SKM-1 treated with dmso at 0.1 percent for 144 hours (cell line): ENCODE results near the gene BABAM1.
A peak's percentile ranks its signal among the peaks of the same experiment; 100 is the strongest.
"Not testable (repeated sequence)": the region's sequence is repeated elsewhere in the genome, so short reads cannot be mapped to it uniquely, and the experiment has no call there.

Source experiments
- DNase-seq: peaks from one replicate; lab custom pipeline; 2025; ENCODE audit not compliant: unreplicated experiment; lab: John Stamatoyannopoulos, UW

BABAM1 gene

DNA sequence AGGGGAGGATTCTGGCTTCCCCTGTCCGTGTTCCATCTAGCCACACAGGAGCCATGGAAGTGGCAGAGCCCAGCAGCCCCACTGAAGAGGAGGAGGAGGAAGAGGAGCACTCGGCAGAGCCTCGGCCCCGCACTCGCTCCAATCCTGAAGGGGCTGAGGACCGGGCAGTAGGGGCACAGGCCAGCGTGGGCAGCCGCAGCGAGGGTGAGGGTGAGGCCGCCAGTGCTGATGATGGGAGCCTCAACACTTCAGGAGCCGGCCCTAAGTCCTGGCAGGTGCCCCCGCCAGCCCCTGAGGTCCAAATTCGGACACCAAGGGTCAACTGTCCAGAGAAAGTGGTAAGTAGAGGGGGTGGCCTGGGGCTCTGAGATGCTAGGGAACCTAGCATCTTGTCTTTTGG is 1.5 kb downstream of the BABAM1 start:
- DNase-seq, result no peak

- DNase-seq, result not testable (repeated sequence)
Observed at GRCh38 chr19:17274892-17275291, 7.6 kb downstream of the BABAM1 start.

DNA sequence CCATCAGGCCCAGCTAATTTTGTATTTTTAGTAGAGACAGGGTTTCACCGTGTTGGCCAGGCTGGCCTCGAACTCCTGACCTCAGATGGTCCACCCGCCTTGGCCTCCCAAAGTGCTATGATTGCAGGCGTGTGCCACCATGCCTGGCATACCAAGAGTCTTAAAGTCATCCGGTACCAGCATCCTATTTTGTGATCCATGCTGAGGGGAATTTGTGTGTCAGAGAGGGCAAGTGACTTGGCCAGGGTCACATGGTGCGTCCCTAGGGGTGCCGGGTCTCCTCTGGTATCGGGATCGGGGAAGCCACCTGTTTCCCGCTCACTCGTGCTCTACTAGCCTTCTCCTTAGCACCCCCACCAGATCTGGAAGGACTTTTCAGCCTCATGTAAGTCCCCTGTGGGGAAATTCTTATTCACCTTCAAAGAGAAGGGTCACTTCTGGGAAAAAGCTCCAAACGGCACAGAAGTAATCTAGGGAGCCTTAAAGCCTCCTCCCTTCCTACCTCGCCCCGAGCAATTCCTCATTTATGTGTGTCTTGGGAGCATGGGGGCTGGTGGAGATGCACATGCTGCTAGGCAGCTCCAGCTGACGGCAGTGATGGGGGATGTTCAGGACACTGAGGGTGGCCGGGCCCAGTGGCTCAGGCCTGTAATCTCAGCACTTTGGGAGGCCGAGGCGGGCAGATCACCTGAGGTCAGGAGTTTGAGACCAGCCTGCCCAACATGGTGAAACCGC is 8.4 kb downstream of the BABAM1 start:
- DNase-seq, result no peak

DNA sequence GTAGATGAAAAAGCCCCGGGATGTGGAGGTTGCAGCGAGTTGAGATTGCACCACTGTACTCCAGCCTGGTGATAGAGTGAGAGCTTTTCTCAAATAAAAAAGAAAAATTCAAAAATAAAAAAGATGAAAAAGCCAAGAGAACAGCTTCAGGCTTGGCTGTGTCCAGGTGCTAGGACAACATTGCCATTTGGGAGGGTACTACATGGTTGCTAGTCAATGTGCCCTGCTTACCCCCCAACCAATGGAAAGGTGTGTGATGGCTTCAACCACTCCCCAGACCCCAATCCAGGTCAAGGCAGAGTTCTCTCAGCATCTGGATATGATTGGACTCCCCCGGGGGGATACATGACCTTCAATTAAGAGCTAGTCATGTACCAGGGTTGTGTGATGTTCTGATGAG is 12.2 kb downstream of the BABAM1 start:
- DNase-seq, result no peak

DNA sequence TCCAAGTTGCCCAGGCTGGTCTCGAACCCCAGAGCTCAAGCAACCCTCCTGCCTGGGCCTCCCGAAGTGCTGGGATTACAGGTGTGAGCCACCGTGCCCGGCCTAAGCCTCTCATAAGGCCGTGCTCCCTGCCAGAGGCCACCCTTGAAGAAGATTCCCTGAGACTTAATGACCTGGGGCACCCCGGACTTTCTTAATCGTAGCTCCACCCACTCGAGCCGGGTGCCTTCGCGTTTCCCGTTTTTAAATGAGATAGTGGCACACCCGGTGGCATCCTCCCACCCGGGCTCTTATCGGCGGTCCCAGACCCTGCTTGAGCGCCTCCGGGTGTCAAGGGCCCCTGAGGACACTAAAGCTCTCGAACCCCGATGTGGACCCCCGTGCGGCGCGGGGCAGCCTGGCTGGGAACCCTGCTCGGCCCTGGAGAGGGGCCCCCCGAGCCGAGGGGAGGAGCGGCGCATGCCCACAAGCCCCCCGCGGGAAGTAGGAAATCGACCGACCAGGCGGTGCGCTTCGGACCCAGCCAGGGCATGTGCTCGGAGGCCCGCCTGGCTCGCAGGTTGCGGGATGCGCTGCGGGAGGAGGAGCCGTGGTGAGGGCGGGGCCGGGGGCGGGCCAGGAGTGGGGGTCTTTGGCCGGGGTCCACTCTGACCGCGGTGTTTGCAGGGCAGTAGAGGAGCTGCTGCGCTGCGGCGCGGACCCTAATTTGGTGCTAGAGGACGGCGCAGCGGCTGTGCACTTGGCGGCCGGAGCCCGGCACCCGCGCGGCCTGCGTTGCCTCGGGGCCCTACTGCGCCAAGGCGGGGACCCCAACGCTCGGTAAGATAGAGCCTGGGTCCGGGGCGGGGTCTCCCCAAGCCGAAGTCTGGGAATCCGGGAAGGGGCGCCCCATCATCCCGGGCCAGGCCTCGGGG is 14.4 kb downstream of the BABAM1 start, which contains the start of gene ANKLE1:
ANKLE1 (plus strand) TSS at position 511 of the 914 bp plus-strand sequence; CDS start at position 531, 20 bp downstream.
- DNase-seq, result peak; percentile 76

DNA sequence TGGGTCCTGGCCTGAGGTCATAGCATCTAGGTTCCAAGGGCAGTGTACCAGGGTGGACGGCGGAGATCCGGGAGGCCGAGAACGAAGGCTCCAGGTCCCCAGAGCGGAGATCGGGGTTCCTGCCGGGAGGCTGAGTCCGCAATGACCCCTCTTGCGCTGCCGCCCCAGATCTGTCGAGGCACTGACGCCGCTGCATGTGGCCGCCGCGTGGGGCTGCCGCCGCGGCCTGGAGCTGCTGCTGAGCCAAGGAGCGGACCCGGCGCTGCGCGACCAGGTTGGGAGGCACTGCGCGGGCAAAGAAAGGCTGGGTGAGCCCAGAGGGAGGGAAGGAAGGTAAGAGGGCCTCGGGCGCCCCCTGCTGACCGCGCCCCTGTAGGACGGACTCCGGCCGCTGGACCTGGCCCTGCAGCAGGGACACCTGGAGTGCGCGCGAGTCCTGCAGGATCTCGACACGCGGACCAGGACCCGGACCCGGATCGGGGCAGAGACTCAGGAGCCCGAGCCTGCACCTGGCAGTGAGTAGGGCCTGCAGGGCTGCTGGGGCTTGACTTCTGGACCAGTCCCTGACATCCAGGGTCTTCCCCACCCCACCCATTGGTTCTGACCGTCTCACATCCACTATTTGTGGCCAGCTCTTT is 15.4 kb downstream of the BABAM1 start:
- DNase-seq, result peak; percentile 84

GRCh38 chr19:17283504-17283996 is 16.3 kb downstream of the BABAM1 start:
- no peak for DNase-seq

GRCh38 chr19:17285415-17286135 is 18.3 kb downstream of the BABAM1 start:
- DNase-seq, result no peak

DNA sequence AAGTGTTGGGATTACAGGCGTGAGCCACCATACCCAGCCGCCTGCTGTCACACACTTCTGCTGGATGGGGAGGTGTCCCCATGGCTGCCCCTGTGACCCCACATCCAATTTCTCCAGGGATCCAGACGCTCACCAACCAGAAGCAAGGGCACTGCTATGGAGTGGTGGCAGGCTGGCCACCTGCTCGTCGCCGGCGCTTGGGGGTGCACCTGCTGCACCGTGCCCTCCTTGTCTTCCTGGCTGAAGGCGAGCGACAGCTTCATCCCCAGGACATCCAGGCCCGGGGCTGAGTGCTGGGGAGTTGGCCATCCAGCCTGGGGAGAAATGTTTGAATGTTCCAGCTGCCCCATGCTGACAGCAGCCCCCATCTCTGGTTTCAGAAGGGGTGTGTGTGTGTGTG is 19.0 kb downstream of the BABAM1 start:
- DNase-seq, result no peak

DNA sequence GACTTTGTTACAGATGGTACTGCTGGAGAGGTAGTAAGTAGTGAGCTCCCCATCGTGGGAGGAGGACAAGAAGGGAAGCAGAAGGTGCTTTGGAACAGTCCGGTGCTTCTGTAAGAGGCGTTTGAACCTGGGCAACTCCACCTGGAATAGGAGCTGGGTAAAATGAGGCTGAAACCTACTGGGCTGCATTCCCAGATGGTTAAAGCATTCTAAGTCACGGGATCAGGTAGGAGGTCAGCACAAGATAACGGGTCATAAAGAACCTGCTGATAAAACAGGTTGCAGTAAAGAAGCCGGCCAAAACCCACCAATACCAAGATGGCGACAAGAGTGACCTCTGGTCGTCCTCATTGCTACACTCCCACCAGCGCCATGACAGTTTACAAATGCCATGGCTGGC is 19.5 kb downstream of the BABAM1 start:
- no peak for DNase-seq

DNA sequence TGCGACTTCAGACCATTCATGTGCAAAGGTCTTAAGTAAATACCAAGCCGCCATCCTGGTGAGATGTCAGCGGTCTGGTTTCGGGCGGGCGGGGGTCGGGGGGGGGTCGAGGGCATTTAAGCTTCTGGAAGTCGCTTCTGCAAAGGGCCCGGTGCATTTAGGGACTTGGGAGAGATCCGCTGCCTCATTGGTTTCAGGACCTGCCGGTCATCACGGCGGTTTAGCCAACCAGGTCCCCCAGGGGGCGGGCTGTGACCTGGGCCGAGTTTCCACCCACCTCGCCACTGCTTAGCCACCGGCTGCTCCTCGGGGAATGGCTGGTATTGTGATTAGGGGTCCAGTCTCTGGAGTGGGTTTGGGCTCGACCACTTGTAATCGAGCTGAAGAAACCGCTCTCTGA is 22.2 kb downstream of the BABAM1 start:
- DNase-seq, result no peak

GRCh38 chr19:17292301-17293074 is 25.2 kb downstream of the BABAM1 start:
- DNase-seq, result peak; percentile 80

DNA sequence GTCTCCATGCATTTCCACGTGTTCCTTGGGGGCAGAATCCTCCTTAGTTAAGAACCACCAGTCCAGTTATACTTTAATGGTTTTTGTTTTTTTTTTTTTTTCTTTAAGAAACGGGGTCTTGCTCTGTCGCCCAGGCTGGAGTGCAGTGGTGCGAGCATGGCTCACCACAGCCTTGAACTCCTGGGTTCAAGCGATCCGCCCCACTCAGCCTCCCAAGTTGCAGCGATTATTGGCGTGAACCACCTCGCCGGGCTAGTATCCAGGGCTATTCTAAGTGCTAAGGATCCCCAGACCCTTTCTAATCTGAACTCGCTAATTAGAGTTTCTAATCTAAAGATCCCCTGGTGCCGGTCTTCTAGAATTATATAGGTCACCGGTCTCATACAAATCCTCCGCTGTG is 26.4 kb downstream of the BABAM1 start:
- no peak for DNase-seq

DNA sequence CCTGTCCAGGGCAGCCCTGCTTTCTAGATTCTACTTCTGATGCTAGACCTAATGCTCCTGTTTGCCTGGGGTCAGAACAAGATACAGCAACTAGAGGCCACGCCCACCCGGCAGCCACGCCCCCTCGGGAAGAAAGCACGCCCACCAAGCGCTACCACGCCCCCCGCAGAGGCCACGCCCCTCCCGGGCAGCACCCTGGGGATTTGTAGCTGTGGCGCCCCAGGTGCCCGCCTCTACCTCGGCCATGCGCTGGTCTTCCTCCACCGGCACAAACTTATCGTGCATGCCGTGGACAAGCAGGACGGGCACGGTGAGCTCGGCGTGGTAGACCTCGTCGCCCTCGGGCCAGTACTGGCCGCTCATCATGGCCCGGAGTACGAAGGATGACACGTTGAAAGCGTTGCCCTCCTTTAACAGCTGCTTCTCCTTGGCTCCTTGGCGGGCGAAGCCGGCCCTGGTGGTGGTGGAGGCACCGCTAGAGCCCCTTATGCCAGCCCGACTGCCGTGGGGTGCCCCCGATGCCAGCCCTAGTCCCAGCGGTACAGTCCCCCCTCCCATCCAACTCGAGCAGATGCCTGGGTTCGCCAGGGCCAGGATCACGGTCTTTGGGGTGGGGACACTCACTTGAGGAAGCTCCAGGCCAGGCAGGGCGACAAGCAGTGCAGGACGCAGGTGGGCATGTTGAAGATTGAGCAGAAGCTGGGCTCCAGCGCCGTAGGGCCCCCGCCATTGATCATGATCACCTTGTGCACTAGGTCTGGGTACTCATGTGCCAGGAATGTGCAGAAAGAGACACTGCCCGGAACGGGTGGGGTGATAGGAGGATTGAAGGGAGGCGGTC is 27.0 kb downstream of the BABAM1 start:
- DNase-seq, result no peak

DNA sequence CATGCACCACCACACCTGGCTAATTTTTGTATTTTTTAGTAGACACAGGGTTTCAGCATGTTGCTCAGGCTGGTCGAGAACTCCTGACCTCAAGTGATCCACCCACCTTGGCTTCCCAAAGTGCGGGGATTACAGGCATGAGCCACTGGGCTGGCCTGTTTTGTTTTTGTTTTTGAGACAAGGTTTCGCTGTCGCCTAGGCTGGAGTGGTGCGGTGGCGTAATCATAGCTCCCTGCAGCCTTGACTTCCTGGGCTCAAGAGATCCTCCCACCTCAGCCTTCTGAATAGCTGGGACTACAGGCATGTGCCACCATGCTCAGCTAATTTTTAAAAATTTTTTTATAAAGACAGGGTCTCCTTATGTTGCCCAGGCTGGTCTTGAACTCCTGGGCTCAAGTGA is 28.3 kb downstream of the BABAM1 start:
- not testable (repeated sequence) for DNase-seq

- DNase-seq, result no peak
Observed at GRCh38 chr19:17296273-17296672, 29.0 kb downstream of the BABAM1 start.

DNA sequence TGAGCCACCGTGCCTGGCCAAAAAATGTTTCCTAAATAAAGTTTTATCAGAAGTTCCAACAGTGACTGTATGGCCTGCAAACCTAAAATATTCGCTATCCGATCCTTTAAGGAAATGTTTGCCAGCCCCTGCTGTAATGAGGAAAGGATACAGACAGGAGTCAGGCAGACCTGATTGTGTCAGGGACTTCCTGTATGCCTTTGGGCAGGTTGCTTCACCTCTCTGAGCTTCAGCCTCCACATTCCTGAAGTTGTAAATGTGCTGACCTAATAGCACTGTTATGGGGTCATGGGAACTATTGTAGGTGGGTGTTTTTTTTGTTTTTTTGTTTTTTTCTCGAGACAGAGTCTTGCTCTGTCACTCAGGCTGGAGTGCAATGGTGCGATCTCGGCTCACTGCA is 29.7 kb downstream of the BABAM1 start:
- no peak for DNase-seq

GRCh38 chr19:17300992-17301619 is 33.9 kb downstream of the BABAM1 start:
- no peak for DNase-seq
